ENCODE results near the gene CPLX3. TPM values are rescaled to one million over a fixed set of nuclear protein-coding genes. Genes with fewer than 3 reads are reported as not detected.

CPLX3 gene
- total and polyA plus RNA-seq, 2 of the 8 experiments (the other 6 are each of a cell fraction or from before 2014, with no cell fraction given) = 0.17 TPM; not detected in 1

- TF ChIP-seq, protein P1, sequence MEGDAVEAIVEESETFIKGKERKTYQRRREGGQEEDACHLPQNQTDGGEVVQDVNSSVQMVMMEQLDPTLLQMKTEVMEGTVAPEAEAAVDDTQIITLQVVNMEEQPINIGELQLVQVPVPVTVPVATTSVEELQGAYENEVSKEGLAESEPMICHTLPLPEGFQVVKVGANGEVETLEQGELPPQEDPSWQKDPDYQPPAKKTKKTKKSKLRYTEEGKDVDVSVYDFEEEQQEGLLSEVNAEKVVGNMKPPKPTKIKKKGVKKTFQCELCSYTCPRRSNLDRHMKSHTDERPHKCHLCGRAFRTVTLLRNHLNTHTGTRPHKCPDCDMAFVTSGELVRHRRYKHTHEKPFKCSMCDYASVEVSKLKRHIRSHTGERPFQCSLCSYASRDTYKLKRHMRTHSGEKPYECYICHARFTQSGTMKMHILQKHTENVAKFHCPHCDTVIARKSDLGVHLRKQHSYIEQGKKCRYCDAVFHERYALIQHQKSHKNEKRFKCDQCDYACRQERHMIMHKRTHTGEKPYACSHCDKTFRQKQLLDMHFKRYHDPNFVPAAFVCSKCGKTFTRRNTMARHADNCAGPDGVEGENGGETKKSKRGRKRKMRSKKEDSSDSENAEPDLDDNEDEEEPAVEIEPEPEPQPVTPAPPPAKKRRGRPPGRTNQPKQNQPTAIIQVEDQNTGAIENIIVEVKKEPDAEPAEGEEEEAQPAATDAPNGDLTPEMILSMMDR (IDR thresholded peaks at IDR 0.05; ENCODE audit: control extremely low read depth in 1 of 3, insufficient read depth in 1 of 3, low read depth in 1 of 3, low read length in 3 of 3) = peak; percentile 19 to 46 (median 36)
- no peak for TF ChIP-seq CBX5 (IDR thresholded peaks at IDR 0.05; ENCODE audit: low read depth, low read length)
- no peak for TF ChIP-seq GTF2F1 (IDR thresholded peaks at IDR 0.05; ENCODE audit: borderline replicate concordance, low read depth, low read length)
- TF ChIP-seq PHF8 (conservative IDR thresholded peaks at IDR 0.05; ENCODE audit: low read depth, low read length) = no peak
- TF ChIP-seq, protein P2, sequence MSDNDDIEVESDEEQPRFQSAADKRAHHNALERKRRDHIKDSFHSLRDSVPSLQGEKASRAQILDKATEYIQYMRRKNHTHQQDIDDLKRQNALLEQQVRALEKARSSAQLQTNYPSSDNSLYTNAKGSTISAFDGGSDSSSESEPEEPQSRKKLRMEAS (IDR thresholded peaks at IDR 0.05) = 0 out of 2 replicates have a peak, but pooled peaks have one; percentile 24
Measured at GRCh38 chr15:74799255-74799855, 27.1 kb upstream of the CPLX3 start (continued).

Data from H1 (cell line).